HG02970 (cell line): ENCODE measurements around the gene AGFG2.

Source experiments
- ATAC-seq: cut with Tn5 transposase; IDR thresholded peaks from one replicate; pipeline ENCODE4 v1.9.1; 2021; ENCODE audit warnings: mild to moderate bottlenecking, moderate library complexity, moderate number of reproducible peaks; ENCODE audit not compliant: unreplicated experiment, low FRiP score

The AGFG2 gene

DNA sequence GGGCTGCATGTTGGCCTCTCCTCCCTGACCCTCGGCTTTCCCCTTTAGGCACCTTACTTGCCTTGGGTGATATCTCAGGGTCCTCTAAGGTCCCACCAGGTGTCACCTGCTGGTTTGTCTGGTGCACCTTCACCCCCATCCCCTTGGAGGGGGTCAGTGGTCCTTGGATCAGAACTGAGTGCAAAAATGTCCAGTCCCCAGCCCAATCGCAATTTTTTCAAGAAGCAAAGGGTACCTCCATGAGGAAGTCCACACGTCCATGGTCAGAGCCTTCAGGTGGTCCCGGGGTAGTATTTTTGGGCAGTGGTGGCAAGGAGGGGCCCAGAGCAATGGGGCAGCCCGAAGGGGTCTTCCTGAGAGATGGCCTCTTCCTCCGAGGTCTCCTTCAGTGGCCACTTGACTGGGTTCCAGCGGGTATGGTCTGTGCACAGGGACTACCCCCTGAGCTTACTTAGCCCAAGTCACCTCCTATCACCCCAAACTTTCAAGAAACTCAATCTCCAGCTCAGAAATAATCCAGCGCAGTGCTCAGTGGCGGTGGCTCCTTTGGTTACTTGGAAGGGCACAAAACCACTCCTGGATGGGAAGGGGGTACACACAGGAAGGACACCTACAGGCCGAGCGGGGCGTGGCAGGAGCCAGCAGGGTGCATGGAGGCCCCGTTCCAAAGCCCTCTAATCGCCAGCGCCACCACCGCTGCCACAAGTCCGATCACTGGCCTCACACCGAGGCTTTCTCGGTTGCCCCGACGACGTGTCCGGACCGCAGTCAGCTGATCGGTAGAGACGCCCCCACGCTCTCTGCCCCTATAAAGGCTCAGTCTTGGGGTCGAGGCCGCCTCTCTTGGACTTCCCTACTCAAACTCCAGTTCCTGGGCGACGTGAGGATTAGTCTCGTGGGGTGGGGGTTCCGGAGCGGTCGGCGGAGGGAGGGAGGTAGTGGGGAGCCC is 30.2 kb downstream of the AGFG2 start:
- ATAC-seq: no peak

GRCh38 chr7:100570954-100571828 is 32.2 kb downstream of the AGFG2 start:
- no peak for ATAC-seq

- ATAC-seq: no peak
These were observed 32.8 kb downstream of the AGFG2 start for GRCh38 chr7:100571829-100572116.

DNA sequence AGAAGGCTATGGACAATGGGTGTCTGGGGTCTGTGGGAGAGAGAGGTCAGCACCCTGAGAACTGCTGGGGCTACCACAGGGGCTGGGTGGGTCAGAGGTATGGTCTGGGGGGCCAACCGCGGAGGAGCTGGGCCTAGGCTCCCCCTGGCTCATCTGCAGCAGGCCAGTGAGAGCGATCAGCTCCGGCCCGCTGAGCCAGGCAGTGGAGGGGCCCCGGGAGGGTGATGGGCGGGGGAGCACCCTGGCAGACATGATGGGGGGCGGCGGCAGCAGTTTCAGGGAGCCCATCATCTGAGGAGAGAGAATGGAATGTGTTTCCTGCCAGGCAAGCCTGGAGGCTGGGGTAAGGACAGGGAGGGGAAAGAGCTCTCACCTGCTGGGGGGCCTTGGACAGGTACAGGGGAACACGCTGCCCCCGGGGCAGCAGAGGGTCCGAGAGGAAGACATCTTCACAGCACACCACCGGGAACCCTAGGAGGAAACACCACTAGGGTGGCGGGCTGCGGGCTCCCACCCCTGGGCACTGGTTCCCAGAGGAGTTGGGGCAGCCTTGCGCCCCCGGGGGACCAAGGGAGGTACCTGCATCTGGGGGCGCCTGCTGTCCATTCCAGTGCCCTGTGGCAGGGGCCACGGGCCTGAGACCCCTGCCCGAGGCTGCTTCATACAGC is 33.4 kb downstream of the AGFG2 start:
- no peak for ATAC-seq

DNA sequence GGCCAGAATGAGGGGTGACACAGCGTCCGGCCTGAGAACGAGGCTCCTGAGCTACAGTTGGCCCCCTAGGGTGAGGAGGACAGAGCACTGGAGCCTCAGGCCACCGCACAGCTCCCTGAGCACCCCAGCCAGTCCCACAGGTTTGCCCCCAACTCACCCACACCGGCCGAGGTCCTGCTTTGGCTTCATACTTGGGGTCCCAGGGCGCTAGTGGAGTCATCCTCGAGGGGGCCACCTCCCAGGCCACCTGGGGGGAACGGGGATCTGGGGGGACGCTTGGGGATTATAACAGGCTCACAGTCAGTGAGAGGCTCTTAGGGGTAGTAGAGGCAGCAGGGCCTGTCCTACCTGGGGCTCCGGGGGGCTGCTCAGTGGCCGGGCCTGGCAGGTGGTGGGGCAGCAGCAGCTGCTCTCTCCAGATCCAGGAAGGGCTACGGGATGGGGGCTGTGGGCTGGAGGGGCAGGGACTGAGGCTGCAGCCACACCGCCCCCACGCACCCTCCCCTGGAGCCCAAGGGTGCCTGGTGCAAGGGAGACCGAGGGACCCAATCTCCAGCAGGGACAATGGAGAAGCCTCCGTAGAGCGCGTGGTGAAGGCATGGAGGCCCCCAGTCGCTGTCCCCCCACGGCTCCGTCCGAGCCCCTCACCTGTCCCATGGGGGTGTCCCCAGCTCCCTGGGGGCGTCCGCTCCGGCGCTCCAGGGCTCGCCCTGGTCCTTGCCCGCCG is 34.1 kb downstream of the AGFG2 start:
- ATAC-seq: no peak

- ATAC-seq: no peak
These were observed 34.8 kb downstream of the AGFG2 start, which contains the start of gene SAP25 for GRCh38 chr7:100573691-100574361. TSS of gene SAP25 (minus strand) at chr7:100573900. CDS start at chr7:100573742, 158 bp downstream.

GRCh38 chr7:100574362-100575205 is 35.6 kb downstream of the AGFG2 start:
- no peak for ATAC-seq

GRCh38 chr7:100575206-100575631 is 36.2 kb downstream of the AGFG2 start:
- ATAC-seq: no peak

GRCh38 chr7:100575746-100576383 is 36.9 kb downstream of the AGFG2 start:
- ATAC-seq: no peak

- no peak for ATAC-seq
These were observed 37.5 kb downstream of the AGFG2 start for GRCh38 chr7:100576384-100576993.

GRCh38 chr7:100577103-100577502 is 38.1 kb downstream of the AGFG2 start:
- ATAC-seq: no peak

DNA sequence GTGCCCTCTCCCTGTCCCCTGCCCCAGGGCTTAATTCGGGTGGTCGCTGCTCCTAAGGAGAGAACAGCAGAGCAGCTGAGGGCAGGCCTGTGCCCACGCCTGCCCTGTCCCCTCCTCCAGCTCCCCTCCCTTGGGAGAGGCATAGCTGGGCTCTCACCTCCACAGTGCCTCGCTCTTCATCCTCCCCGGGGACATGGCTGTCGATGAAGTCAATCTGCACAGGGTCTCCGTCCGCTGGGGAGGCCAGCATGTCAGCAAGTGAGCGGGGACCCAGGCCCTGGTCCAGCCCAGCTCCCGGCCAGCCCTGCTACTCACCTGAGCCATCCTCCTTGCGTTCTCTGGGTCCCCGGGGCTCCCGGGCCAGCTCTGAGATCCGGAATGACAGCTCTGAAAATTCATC is 38.5 kb downstream of the AGFG2 start:
- no peak for ATAC-seq

GRCh38 chr7:100578246-100579183 is 39.5 kb downstream of the AGFG2 start:
- ATAC-seq: no peak

- no peak for ATAC-seq
These were observed 41.7 kb downstream of the AGFG2 start for GRCh38 chr7:100580466-100581283.

DNA sequence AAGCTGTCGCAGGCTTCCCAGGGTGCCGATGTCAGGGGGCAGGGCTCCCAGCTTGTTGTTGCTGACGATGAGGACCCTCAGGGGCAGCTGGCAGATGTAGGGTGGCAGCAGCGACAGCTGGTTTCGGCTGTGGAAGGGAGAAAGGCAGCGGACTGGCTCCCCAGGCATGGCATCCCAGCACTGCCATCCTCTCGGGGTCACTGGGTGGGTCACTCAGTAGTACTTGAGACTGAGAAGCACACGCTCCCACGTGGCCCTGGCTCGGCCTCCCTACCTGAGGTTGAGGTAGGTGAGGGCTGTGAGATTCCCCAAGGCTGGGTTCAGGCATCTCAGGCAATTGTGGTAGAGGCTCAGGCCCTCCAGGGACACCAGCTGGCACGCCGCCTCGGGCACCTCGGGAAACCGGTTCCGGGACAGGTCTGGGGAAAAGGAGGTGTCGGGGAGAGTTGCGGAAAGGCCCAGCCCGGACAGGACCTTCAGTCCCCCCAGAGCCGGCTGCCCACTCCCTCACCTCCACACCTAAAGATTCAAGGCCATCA is 43.1 kb downstream of the AGFG2 start:
- no peak for ATAC-seq

- no peak for ATAC-seq
These were observed 43.6 kb downstream of the AGFG2 start for GRCh38 chr7:100582650-100583049.
